Activated CD8-positive, alpha-beta T cell treated with anti-CD3 and anti-CD28 coated beads, Interleukin-2, amount 10 ng/mL, durations not matched to agents 7 days and 5 days (primary cell): ENCODE measurements around the gene CAPN8. TPM values are rescaled to one million over a fixed set of nuclear protein-coding genes. Genes with fewer than 3 reads are reported as not detected.

ENCODE experiments used
- total RNA-seq, 2 experiments: library from RNA; stranded (reverse); gene quantifications; one replicate each; pipeline ENCODE4 v1.2.3, GENCODE V29; 2021

CAPN8 gene
- total RNA-seq, 2 experiments from 2014 or later = 0.08 TPM; not detected in 1

Other genes with a start within 250 kb of the CAPN8 start
- gene CAPN2, start 46.8 kb upstream of the CAPN8 start, total RNA-seq = 100 to 1,000 TPM; 176 to 178 TPM
- gene TP53BP2, start 180.2 kb upstream of the CAPN8 start, total RNA-seq = 10 to 100 TPM; 31.4 to 35.2 TPM